B cell (primary cell): ENCODE measurements around the gene PPP1R3C. TPM values are rescaled to one million over a fixed set of nuclear protein-coding genes. Genes with fewer than 3 reads are reported as not detected.

Source experiments
- ATAC-seq: fragments of 200-7000 bp; cut with Tn5 transposase; one replicate; pipeline ENCODE4 v1.10.0; 2021; ENCODE audit warnings: low read depth, mild to moderate bottlenecking, moderate number of reproducible peaks, moderate library complexity
- CTCF ChIA-PET: fragments of 350-600 bp; sonication (Branson Sonifier 250); formaldehyde crosslinking; loops from one replicate; lab custom pipeline; 2021; ENCODE audit warnings: antibody characterized with exemption, inconsistent platforms; lab: Charles Lee
- POLR2A ChIA-PET: fragments of 350-600 bp; sonication (Branson Sonifier 250); formaldehyde crosslinking; loops from one replicate; lab custom pipeline; 2021; ENCODE audit warnings: antibody characterized with exemption; lab: Charles Lee
- DNase-seq: peaks from one replicate; pipeline ENCODE4 v3.0.0; 2013
- H2AFZ ChIP-seq: 2 replicates; pipeline ENCODE4 v1.6.1; 2012; ENCODE audit warnings: mild to moderate bottlenecking, low read depth, low read length; ENCODE audit not compliant: insufficient read depth, poor library complexity, severe bottlenecking
- H3K27ac ChIP-seq, 2 donors: 1 replicate in 1 of 2; 2 replicates in 1 of 2; pipeline ENCODE4 v1.5.1; 2012 to 2013; ENCODE audit warnings: low read length in 2 of 2, mild to moderate bottlenecking in 2 of 2, moderate library complexity in 1 of 2
- H3K27me3 ChIP-seq, 4 experiments: fragments of 200-600 bp in 1 of 4; sonication (generic) in 1 of 4; replicated peaks in 1 of 4; 1 replicate in 2 of 4; 2 replicates in 2 of 4; pipeline versions ENCODE4 v1.6.1 to v1.7.0; 2013 to 2016; ENCODE audit warnings: low read length in 3 of 4, mild to moderate bottlenecking in 2 of 4, mixed read lengths in 1 of 4, moderate library complexity in 1 of 4; ENCODE audit not compliant: insufficient read depth in 4 of 4, control insufficient read depth in 3 of 4; ENCODE audit errors: control extremely low read depth in 1 of 4
- H3K36me3 ChIP-seq, 2 experiments: replicated peaks in 1 of 2; 1 replicate in 1 of 2; 2 replicates in 1 of 2; pipeline versions ENCODE4 v1.6.1 to v1.7.1; 2013; ENCODE audit warnings: low read length in 1 of 2; ENCODE audit not compliant: insufficient read depth in 2 of 2, control insufficient read depth in 1 of 2; ENCODE audit errors: control extremely low read depth in 1 of 2, extremely low read depth in 1 of 2
- H3K4me1 ChIP-seq, 2 donors: fragments of 200-600 bp in 1 of 2; sonication (generic) in 1 of 2; 1 replicate in 1 of 2; 2 replicates in 1 of 2; pipeline versions ENCODE4 v1.5.1 to v1.6.1; 2013 to 2017; ENCODE audit warnings: low read length in 2 of 2; ENCODE audit not compliant: control insufficient read depth in 2 of 2, insufficient read depth in 2 of 2
- H3K4me2 ChIP-seq: replicated peaks from 2 replicates; pipeline ENCODE3; 2012; ENCODE audit warnings: mild to moderate bottlenecking, low read depth, low read length; ENCODE audit not compliant: poor library complexity, severe bottlenecking
- H3K4me3 ChIP-seq, 5 experiments: fragments of 200-600 bp in 1 of 5; sonication (generic) in 1 of 5; 1 replicate in 3 of 5; 2 replicates in 2 of 5; pipeline versions ENCODE4 v1.5.1 to v1.7.0; 2011 to 2016; ENCODE audit warnings: low read length in 4 of 5, mild to moderate bottlenecking in 4 of 5, low read depth in 2 of 5, control low read depth in 1 of 5, moderate library complexity in 1 of 5; ENCODE audit not compliant: insufficient read depth in 1 of 5; ENCODE audit errors: control extremely low read depth in 1 of 5, extremely low read depth in 1 of 5
- H3K79me2 ChIP-seq: fragments of 200-600 bp; sonication (generic); one replicate; pipeline ENCODE4 v1.6.0; 2016; ENCODE audit warnings: low read length; ENCODE audit not compliant: control insufficient read depth, insufficient read depth
- H3K9ac ChIP-seq: fragments of 200-600 bp; sonication (generic); 2 replicates; pipeline ENCODE4 v1.6.1; 2017; ENCODE audit warnings: mild to moderate bottlenecking, low read length, moderate library complexity
- H3K9me3 ChIP-seq, 3 donors: one replicate each; pipeline versions ENCODE4 v1.6.1 to v1.7.1; 2013; ENCODE audit warnings: low read length in 2 of 3; ENCODE audit not compliant: control insufficient read depth in 2 of 3, insufficient read depth in 1 of 3; ENCODE audit errors: control extremely low read depth in 1 of 3
- H4K20me1 ChIP-seq: 2 replicates; pipeline ENCODE4 v1.6.0; 2012; ENCODE audit warnings: mild to moderate bottlenecking, low read length; ENCODE audit not compliant: insufficient read depth, control insufficient read depth, poor library complexity, severe bottlenecking
- H3K27ac Mint-ChIP-seq: one replicate; pipeline ENCODE4 v1.8.0; 2021; ENCODE audit warnings: mixed read lengths
- H3K27me3 Mint-ChIP-seq: one replicate; pipeline ENCODE4 v1.8.0; 2021; ENCODE audit warnings: mixed read lengths
- H3K4me1 Mint-ChIP-seq: one replicate; pipeline ENCODE4 v1.8.0; 2021; ENCODE audit warnings: mixed read lengths
- H3K4me3 Mint-ChIP-seq: one replicate; pipeline ENCODE4 v1.8.0; 2021; ENCODE audit warnings: mixed read lengths
- H3K9me3 Mint-ChIP-seq: one replicate; pipeline ENCODE4 v1.8.0; 2022; ENCODE audit warnings: mixed read lengths; ENCODE audit not compliant: insufficient read depth
- CTCF ChIP-seq: fragments of 200-600 bp; IDR thresholded peaks from one replicate; pipeline ENCODE4 v1.8.0; 2022; ENCODE audit warnings: antibody characterized with exemption, mild to moderate bottlenecking
- EZH2 ChIP-seq: IDR thresholded peaks from 2 replicates; pipeline ENCODE4 v1.6.1; 2012; ENCODE audit warnings: borderline replicate concordance, low read depth, mild to moderate bottlenecking, moderate library complexity, low read length; ENCODE audit not compliant: insufficient read depth, poor library complexity, severe bottlenecking
- WGBS: methylation state at CpG from one replicate; pipeline ENCODE4 v1.1.5; 2013; ENCODE audit warnings: missing lambda C conversion rate; ENCODE audit not compliant: insufficient coverage; 5-methylcytosine and 5-hydroxymethylcytosine counted together
- intact Hi-C: fragments of 100-400 bp; cut with micrococcal nuclease; formaldehyde crosslinking; loops from one replicate; pipeline ENCODE4 v1.10.0; 2022
- polyA plus RNA-seq: library from polyadenylated mRNA; depleted of rRNA; stranded (reverse); fragments of >200 nt; gene quantifications from 2 replicates; pipeline ENCODE4 v1.2.3, GENCODE V29; 2012
- total RNA-seq, 2 donors: library from RNA; stranded (reverse); fragments of 120-200 nt in 1 of 2; gene quantifications; 1 replicate in 1 of 2; 2 replicates in 1 of 2; pipeline versions ENCODE4 v1.2.3 to v1.2.4, GENCODE V29; 2013 to 2022

The PPP1R3C gene
- total and polyA plus RNA-seq, 2 donors (not counting 1 experiment from before 2014, with no cell fraction given): not detected

GRCh38 chr10:91605968-91606367, 26.9 kb downstream of the PPP1R3C start:
- ChIA-PET CTCF (no interaction called here), POLR2A (no interaction called here)
- intact Hi-C loops: no loop called here
- ATAC-seq (no peak), DNase-seq (no peak)
- no peak overlapping the region for H3K4me2 ChIP-seq
- no peak overlapping the region for H3K4me3 Mint-ChIP-seq
- H3K27ac ChIP-seq: no peak overlapping the region
- no peaks in the 10 kb centered on the region for H3K4me1 Mint-ChIP-seq
- no peak overlapping the region for H2AFZ ChIP-seq
- H3K4me3 ChIP-seq: no peak overlapping the region
- peaks cover 0 to 3% (median 2%) of the 10 kb centered on the region in 3 donors for H3K9me3 ChIP-seq
- peaks cover 4% of the 10 kb centered on the region for H3K9me3 Mint-ChIP-seq
- H3K79me2 ChIP-seq: no peaks in the 10 kb centered on the region
- H3K9ac ChIP-seq: no peak overlapping the region
- no peaks in the 10 kb centered on the region for H3K36me3 ChIP-seq
- H3K27me3 Mint-ChIP-seq: peaks cover 6% of the 10 kb centered on the region
- H3K4me1 ChIP-seq: no peaks in the 10 kb centered on the region
- H3K27ac Mint-ChIP-seq: no peak overlapping the region
- TF ChIP-seq CTCF (no peak), EZH2 (no peak)
- H4K20me1 ChIP-seq: no peaks in the 10 kb centered on the region
- no peaks in the 10 kb centered on the region for H3K27me3 ChIP-seq

- ATAC-seq (no peak), DNase-seq (no peak)
- intact Hi-C loops: no loop called here
- TF ChIP-seq EZH2: no peak
- TF ChIP-seq CTCF: no peak
- H2AFZ ChIP-seq: no peak overlapping the region
- no peaks in the 10 kb centered on the region for H4K20me1 ChIP-seq
- no peaks in the 10 kb centered on the region for H3K36me3 ChIP-seq
- 74% methylated on average over 3 of the region's 3 CpGs for WGBS
- no peaks in the 10 kb centered on the region for H3K4me1 ChIP-seq
- H3K9ac ChIP-seq: no peak overlapping the region
- H3K4me2 ChIP-seq: no peak overlapping the region
- H3K27ac ChIP-seq: no peak overlapping the region
- ChIA-PET POLR2A (no interaction called here), CTCF (no interaction called here)
- H3K4me3 ChIP-seq: no peak overlapping the region
- H3K79me2 ChIP-seq: no peaks in the 10 kb centered on the region
- Mint-ChIP-seq H3K9me3 (peaks cover 4% of the 10 kb centered on the region), H3K4me3 (no peak overlapping the region), H3K4me1 (no peaks in the 10 kb centered on the region), H3K27me3 (peaks cover 12% of the 10 kb centered on the region), H3K27ac (no peak overlapping the region)
- peaks cover 0 to 3% (median 2%) of the 10 kb centered on the region in 3 donors for H3K9me3 ChIP-seq
- H3K27me3 ChIP-seq: no peaks in the 10 kb centered on the region
Measured at GRCh38 chr10:91604553-91605534, 28.0 kb downstream of the PPP1R3C start.
